ENCODE measurements around the gene E2F6. TPM values are rescaled to one million over a fixed set of nuclear protein-coding genes. Genes with fewer than 3 reads are reported as not detected.

The E2F6 gene
- total and polyA plus RNA-seq, 10 of the 15 experiments (the other 5 are each of a cell fraction or from before 2014, with no cell fraction given), result 4.2 to 15.5 (median 11.3) TPM

DNA sequence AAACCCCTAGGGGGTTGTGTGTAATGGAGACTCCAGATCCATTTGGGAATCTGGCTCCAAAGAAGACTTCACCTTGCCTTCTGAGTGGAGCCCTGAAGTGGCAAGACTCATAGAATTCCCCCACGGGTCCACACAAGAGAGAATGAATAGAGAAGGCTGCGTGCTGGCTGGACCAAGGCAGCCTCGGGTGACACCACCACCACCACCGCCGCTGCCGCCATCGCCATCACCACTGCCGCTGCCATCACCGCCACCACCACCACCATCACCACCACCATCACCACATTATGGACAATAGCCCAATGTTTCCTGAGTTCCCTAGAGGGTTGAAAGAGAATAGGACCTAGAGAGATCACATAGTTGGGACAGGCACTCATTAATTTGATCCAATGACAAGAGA, 63.5 kb downstream of the E2F6 start (continued):
- TF ChIP-seq, protein P1, sequence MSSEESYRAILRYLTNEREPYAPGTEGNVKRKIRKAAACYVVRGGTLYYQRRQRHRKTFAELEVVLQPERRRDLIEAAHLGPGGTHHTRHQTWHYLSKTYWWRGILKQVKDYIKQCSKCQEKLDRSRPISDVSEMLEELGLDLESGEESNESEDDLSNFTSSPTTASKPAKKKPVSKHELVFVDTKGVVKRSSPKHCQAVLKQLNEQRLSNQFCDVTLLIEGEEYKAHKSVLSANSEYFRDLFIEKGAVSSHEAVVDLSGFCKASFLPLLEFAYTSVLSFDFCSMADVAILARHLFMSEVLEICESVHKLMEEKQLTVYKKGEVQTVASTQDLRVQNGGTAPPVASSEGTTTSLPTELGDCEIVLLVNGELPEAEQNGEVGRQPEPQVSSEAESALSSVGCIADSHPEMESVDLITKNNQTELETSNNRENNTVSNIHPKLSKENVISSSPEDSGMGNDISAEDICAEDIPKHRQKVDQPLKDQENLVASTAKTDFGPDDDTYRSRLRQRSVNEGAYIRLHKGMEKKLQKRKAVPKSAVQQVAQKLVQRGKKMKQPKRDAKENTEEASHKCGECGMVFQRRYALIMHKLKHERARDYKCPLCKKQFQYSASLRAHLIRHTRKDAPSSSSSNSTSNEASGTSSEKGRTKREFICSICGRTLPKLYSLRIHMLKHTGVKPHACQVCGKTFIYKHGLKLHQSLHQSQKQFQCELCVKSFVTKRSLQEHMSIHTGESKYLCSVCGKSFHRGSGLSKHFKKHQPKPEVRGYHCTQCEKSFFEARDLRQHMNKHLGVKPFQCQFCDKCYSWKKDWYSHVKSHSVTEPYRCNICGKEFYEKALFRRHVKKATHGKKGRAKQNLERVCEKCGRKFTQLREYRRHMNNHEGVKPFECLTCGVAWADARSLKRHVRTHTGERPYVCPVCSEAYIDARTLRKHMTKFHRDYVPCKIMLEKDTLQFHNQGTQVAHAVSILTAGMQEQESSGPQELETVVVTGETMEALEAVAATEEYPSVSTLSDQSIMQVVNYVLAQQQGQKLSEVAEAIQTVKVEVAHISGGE (CRISPR knock-in tag; IDR thresholded peaks at IDR 0.05), result no peak
- no peak for TF ChIP-seq EP300 (IDR thresholded peaks at IDR 0.05; ENCODE audit: borderline replicate concordance in 1 of 2, control insufficient read depth in 1 of 2, low read depth in 2 of 2, low read length in 2 of 2)
- no peak for TF ChIP-seq BMI1 (IDR thresholded peaks at IDR 0.05; ENCODE audit: borderline replicate concordance)
- no peak for TF ChIP-seq MEF2B (IDR thresholded peaks at IDR 0.05; ENCODE audit: partially characterized antibody, poor library complexity, severe bottlenecking)
- no peak for TF ChIP-seq ZZZ3 (IDR thresholded peaks at IDR 0.05; ENCODE audit: control insufficient read depth, insufficient read length, low read depth)
- no peak for TF ChIP-seq SIX5 (IDR thresholded peaks at IDR 0.05; ENCODE audit: low read depth, low read length, severe bottlenecking)
- TF ChIP-seq BACH1 (IDR thresholded peaks at IDR 0.05; ENCODE audit: borderline replicate concordance), result no peak

DNA sequence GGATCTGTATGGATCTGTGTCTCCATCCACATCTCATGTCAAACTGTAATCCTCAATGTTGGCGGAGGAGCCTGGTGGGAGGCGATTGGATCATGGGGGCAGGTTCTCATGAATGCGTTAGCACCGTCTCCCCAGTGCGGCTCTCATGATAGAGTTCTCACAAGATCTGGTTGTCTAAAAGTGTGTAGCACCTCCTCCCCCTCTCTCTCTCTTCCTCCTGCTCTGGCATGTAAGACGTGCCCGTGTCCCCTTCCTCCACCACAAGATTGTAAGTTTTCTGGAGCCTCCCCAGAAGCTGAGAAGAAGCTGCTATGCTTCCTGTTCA, 66.6 kb downstream of the E2F6 start:
- RAD21 ChIA-PET (ENCODE audit: unreplicated experiment), result interaction anchor here (1.2 kb wide), 1 partner anchor 266 kb away, joined by 3 read pairs; a partner anchor contains a TSS
- no peak for FAIRE-seq
- DNase-seq (ENCODE audit: low read depth, low spot score), result no peak
- TF ChIP-seq, protein P2, sequence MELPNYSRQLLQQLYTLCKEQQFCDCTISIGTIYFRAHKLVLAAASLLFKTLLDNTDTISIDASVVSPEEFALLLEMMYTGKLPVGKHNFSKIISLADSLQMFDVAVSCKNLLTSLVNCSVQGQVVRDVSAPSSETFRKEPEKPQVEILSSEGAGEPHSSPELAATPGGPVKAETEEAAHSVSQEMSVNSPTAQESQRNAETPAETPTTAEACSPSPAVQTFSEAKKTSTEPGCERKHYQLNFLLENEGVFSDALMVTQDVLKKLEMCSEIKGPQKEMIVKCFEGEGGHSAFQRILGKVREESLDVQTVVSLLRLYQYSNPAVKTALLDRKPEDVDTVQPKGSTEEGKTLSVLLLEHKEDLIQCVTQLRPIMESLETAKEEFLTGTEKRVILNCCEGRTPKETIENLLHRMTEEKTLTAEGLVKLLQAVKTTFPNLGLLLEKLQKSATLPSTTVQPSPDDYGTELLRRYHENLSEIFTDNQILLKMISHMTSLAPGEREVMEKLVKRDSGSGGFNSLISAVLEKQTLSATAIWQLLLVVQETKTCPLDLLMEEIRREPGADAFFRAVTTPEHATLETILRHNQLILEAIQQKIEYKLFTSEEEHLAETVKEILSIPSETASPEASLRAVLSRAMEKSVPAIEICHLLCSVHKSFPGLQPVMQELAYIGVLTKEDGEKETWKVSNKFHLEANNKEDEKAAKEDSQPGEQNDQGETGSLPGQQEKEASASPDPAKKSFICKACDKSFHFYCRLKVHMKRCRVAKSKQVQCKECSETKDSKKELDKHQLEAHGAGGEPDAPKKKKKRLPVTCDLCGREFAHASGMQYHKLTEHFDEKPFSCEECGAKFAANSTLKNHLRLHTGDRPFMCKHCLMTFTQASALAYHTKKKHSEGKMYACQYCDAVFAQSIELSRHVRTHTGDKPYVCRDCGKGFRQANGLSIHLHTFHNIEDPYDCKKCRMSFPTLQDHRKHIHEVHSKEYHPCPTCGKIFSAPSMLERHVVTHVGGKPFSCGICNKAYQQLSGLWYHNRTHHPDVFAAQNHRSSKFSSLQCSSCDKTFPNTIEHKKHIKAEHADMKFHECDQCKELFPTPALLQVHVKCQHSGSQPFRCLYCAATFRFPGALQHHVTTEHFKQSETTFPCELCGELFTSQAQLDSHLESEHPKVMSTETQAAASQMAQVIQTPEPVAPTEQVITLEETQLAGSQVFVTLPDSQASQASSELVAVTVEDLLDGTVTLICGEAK (IDR thresholded peaks at IDR 0.05; ENCODE audit: borderline replicate concordance), result no peak
- TF ChIP-seq, protein P3, sequence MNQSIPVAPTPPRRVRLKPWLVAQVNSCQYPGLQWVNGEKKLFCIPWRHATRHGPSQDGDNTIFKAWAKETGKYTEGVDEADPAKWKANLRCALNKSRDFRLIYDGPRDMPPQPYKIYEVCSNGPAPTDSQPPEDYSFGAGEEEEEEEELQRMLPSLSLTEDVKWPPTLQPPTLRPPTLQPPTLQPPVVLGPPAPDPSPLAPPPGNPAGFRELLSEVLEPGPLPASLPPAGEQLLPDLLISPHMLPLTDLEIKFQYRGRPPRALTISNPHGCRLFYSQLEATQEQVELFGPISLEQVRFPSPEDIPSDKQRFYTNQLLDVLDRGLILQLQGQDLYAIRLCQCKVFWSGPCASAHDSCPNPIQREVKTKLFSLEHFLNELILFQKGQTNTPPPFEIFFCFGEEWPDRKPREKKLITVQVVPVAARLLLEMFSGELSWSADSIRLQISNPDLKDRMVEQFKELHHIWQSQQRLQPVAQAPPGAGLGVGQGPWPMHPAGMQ (IDR thresholded peaks at IDR 0.05; ENCODE audit: borderline replicate concordance), result no peak
- TF ChIP-seq ZNF274 (IDR thresholded peaks at IDR 0.05; ENCODE audit: insufficient read depth, insufficient read length) (no peak), JUNB (IDR thresholded peaks at IDR 0.05) (no peak), EGR1 (IDR thresholded peaks at IDR 0.05; ENCODE audit: borderline replicate concordance in 1 of 2, low read depth in 2 of 2, low read length in 2 of 2) (no peak)
- TF ChIP-seq, protein P4, sequence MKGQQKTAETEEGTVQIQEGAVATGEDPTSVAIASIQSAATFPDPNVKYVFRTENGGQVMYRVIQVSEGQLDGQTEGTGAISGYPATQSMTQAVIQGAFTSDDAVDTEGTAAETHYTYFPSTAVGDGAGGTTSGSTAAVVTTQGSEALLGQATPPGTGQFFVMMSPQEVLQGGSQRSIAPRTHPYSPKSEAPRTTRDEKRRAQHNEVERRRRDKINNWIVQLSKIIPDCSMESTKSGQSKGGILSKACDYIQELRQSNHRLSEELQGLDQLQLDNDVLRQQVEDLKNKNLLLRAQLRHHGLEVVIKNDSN (IDR thresholded peaks at IDR 0.05; ENCODE audit: borderline replicate concordance, extremely low read length, insufficient read depth, low read depth, low read length), result no peak

More for the DNA sequence above, 66.6 kb downstream of the E2F6 start:
- no peaks in the 10 kb centered on the region; a peak in 1 of 4 replicates for H3K27me3 ChIP-seq (replicated peaks in 1 of 2; ENCODE audit: control insufficient read depth in 2 of 2, insufficient read depth in 2 of 2, low read length in 1 of 2)
- WGBS (ENCODE audit: insufficient coverage, insufficient replicate concordance, low lambda C conversion rate, missing lambda C conversion rate), result 69% methylated on average over 7 of the region's 7 CpGs
- no peaks in the 10 kb centered on the region for H3K36me3 ChIP-seq (ENCODE audit: control insufficient read depth in 2 of 2, insufficient read depth in 2 of 2, low read length in 1 of 2)
- in situ Hi-C loops (cut with MboI) (no loop called here), intact Hi-C loops (cut with micrococcal nuclease; ENCODE audit: unreplicated experiment) (no loop called here)
- BruUV-seq (replicated peaks), result no TSS peak
- ChIA-PET SMC1A (ENCODE audit: uncharacterized antibody, unreplicated experiment) (no interaction called here), CTCF (no interaction called here), POLR2A (no interaction called here)
- H2AFZ ChIP-seq (ENCODE audit: control insufficient read depth, low read depth, low read length), result no peak overlapping the region
- no peaks in the 10 kb centered on the region for H3K79me2 ChIP-seq (ENCODE audit: control insufficient read depth, insufficient read depth, low read length)
- no peaks in the 10 kb centered on the region for H4K20me1 ChIP-seq (ENCODE audit: control insufficient read depth, insufficient read depth)
- H3K9ac ChIP-seq (ENCODE audit: control insufficient read depth, insufficient read depth, low read length), result no peak overlapping the region
- no peak overlapping the region for H3K4me3 ChIP-seq
- no peaks in the 10 kb centered on the region for H3K9me3 ChIP-seq (replicated peaks; ENCODE audit: control insufficient read depth, insufficient read depth, low read length)
- no peak overlapping the region for H3K4me2 ChIP-seq (ENCODE audit: control insufficient read depth, insufficient read depth)
- H3K27ac ChIP-seq (ENCODE audit: control insufficient read depth, insufficient read depth), result no peak overlapping the region
- ATAC-seq, result no peak
- no peaks in the 10 kb centered on the region for H3K4me1 ChIP-seq (ENCODE audit: control insufficient read depth, insufficient read depth, low read length)
